Gastroesophageal sphincter (tissue), 4 donors: ENCODE measurements around the gene ADAMTS12. TPM values are rescaled to one million over a fixed set of nuclear protein-coding genes. Genes with fewer than 3 reads are reported as not detected.

Experiments used
- ATAC-seq: fragments of 150-250 bp; one replicate; pipeline ENCODE4 v1.9.1; 2016; ENCODE audit warnings: mild to moderate bottlenecking, moderate library complexity
- H3K27ac ChIP-seq, 4 donors: fragments of 200-600 bp; sonication (generic) in 3 of 4; 1 replicate in 3 of 4; 2 replicates in 1 of 4; pipeline ENCODE4 v1.5.1; 2016 to 2019
- H3K27me3 ChIP-seq: fragments of 200-600 bp; sonication (generic); one replicate; pipeline ENCODE4 v1.5.1; 2019
- H3K36me3 ChIP-seq, 2 donors: fragments of 200-600 bp; sonication (generic); one replicate each; pipeline ENCODE4 v1.5.1; 2019; ENCODE audit warnings: control low read depth in 1 of 2
- H3K4me1 ChIP-seq, 3 donors: fragments of 200-600 bp; sonication (generic); 1 replicate in 2 of 3; 2 replicates in 1 of 3; pipeline ENCODE4 v1.5.1; 2016 to 2019; ENCODE audit warnings: control low read depth in 2 of 3
- H3K4me3 ChIP-seq, 2 donors: fragments of 200-600 bp; sonication (generic); one replicate each; pipeline ENCODE4 v1.5.1; 2019; ENCODE audit warnings: mild to moderate bottlenecking in 1 of 2, moderate library complexity in 1 of 2
- H3K9me3 ChIP-seq, 3 donors: fragments of 200-600 bp; sonication (generic); one replicate each; pipeline ENCODE4 v1.5.1; 2017 to 2019; ENCODE audit warnings: control low read depth in 2 of 3
- EP300 ChIP-seq: sonication (generic); formaldehyde crosslinking; IDR thresholded peaks from one replicate; pipeline ENCODE4 v1.6.1; 2017; ENCODE audit warnings: antibody characterized with exemption, mild to moderate bottlenecking
- POLR2A ChIP-seq, 2 donors: fragments of 450-650 bp; IDR thresholded peaks; one replicate each; pipeline ENCODE4 v1.6.1; 2017; ENCODE audit warnings: antibody characterized with exemption in 2 of 2, mild to moderate bottlenecking in 2 of 2, moderate library complexity in 1 of 2
- POLR2AphosphoS5 ChIP-seq: sonication (generic); formaldehyde crosslinking; IDR thresholded peaks from one replicate; pipeline ENCODE4 v1.6.1; 2017; ENCODE audit warnings: antibody characterized with exemption
- WGBS, 2 donors: methylation state at CpG; one replicate each; pipeline ENCODE4 v1.1.5; 2018; ENCODE audit warnings: low coverage in 1 of 2; 5-methylcytosine and 5-hydroxymethylcytosine counted together
- total RNA-seq, 4 donors: library from RNA; depleted of rRNA; stranded (reverse); fragments of >200 nt; gene quantifications; one replicate each; pipeline ENCODE4 v1.1.0, GENCODE V29; 2016
- TF ChIP-seq, protein P1 (sequence below), 4 experiments: fragments of 200-600 bp in 2 of 4; fragments of 450-650 bp in 2 of 4; sonication (generic) in 1 of 4; IDR thresholded peaks; one replicate each; pipeline ENCODE4 v1.5.1; 2017 to 2019; ENCODE audit warnings: antibody characterized with exemption in 4 of 4, mild to moderate bottlenecking in 2 of 4, moderate library complexity in 2 of 4

ADAMTS12 gene
- total RNA-seq, 4 donors from 2014 or later, result 2.6 to 6.5 (median 5.2) TPM

DNA sequence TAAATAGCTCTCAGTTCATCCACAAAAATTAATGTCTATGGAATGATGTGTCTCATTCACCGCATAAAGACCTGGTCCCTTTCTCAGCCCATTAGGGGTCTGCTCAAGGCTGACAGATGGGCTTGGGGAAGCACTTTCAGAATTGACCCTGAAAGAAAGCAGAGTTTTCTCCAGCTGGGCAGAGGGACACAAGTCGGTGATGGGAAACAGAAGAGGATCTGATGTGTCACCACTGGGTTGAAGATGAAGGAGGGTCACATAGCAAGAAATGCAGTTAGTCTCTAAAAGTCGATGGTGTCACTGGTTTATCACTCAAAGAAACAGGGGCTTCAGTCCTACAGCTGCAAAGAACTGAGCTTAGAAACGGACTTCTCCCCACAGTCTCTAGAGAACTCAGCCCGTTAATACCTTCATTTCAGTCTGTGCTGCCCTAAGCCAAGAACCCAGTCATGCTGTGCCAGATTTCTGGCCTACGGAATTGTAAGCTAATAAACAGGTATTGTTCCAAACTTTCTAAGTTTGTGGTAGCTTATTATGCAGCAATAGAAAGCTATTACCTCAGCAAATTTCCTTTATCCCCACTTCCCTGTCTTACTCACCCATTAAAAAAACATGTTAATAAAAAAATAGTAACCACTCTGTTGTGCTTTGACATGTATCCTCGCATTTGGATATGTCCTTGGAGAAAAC is 64.6 kb downstream of the ADAMTS12 start:
- Histone ChIP-seq H3K4me3 (no peak overlapping the region), H3K4me1 (no peaks in the 10 kb centered on the region), H3K27ac (no peak overlapping the region), H3K36me3 (no peaks in the 10 kb centered on the region), H3K27me3 (no peaks in the 10 kb centered on the region), H3K9me3 (no peaks in the 10 kb centered on the region)
- no peak for ATAC-seq
- 82 to 89% methylated on average over 6 to 7 of the region's 7 CpGs for WGBS, 2 donors
- TF ChIP-seq POLR2AphosphoS5, result no peak
- TF ChIP-seq, protein P1, sequence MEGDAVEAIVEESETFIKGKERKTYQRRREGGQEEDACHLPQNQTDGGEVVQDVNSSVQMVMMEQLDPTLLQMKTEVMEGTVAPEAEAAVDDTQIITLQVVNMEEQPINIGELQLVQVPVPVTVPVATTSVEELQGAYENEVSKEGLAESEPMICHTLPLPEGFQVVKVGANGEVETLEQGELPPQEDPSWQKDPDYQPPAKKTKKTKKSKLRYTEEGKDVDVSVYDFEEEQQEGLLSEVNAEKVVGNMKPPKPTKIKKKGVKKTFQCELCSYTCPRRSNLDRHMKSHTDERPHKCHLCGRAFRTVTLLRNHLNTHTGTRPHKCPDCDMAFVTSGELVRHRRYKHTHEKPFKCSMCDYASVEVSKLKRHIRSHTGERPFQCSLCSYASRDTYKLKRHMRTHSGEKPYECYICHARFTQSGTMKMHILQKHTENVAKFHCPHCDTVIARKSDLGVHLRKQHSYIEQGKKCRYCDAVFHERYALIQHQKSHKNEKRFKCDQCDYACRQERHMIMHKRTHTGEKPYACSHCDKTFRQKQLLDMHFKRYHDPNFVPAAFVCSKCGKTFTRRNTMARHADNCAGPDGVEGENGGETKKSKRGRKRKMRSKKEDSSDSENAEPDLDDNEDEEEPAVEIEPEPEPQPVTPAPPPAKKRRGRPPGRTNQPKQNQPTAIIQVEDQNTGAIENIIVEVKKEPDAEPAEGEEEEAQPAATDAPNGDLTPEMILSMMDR (IDR thresholded peaks at IDR 0.05), result no peak
- no peak for TF ChIP-seq POLR2A (IDR thresholded peaks at IDR 0.05)
- no peak for TF ChIP-seq EP300

DNA sequence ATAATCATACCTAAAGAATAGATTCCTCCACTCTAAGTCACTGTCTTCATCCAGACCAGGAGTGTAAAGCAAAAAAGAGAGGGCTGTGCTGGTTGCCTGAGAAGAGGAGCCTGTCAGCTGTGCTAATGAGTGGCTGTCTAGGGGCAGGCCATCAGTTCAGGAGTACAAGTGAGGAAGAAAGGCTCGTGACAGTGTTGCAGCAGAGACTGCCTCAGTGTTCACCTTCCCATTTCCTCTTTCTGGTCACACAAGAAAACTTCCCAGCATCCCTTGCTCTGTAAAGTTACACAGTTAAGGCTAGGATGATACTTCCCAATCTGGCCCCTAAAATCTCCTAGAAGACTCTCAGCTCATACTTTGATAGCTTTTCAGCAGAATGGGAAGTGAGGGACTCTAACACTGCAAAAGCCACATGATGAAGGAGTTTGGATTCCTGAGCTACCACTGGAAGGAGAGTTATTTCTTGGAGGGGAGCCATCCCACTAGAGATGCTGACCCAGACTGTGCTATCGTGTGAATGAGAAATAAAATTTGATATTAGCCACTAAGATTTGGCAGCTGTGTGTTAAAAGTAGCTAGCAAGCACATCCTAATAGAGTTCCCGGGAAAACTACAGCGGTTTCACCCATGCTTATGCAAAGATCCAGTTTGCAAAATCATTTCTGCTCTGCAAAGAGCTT is 67.1 kb downstream of the ADAMTS12 start:
- WGBS, 2 donors, result 41 to 59% methylated on average over 4 of the region's 4 CpGs
- Histone ChIP-seq H3K4me1 (no peaks in the 10 kb centered on the region), H3K4me3 (no peak overlapping the region), H3K36me3 (no peaks in the 10 kb centered on the region), H3K27ac (no peak overlapping the region), H3K27me3 (no peaks in the 10 kb centered on the region), H3K9me3 (no peaks in the 10 kb centered on the region)
- peak; percentile 50 for ATAC-seq
- TF ChIP-seq, protein P1 (IDR thresholded peaks at IDR 0.05), result no peak
- no peak for TF ChIP-seq POLR2A (IDR thresholded peaks at IDR 0.05)
- no peak for TF ChIP-seq EP300
- no peak for TF ChIP-seq POLR2AphosphoS5

DNA sequence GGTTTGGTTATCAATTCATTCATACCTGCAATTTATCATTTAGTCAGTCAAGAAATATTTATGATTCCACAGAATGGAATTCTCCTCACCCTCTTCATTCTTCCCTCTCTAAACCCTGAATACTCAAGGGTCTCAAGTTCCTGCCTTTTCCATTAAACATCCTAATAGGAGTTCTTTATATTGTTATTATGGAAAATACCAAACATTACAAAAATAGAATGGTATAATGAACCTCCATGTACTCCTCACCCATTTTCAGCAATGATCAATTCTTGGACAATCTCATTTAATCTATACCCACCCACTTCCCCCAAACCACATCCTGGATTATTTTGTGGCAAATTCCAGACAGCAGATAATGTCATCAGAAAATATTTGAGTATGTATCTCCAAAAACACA is 74.5 kb downstream of the ADAMTS12 start:
- H3K27ac ChIP-seq, result no peak overlapping the region
- H3K27me3 ChIP-seq, result no peaks in the 10 kb centered on the region
- no peak for ATAC-seq
- TF ChIP-seq, protein P1 (IDR thresholded peaks at IDR 0.05), result no peak
- TF ChIP-seq POLR2A (IDR thresholded peaks at IDR 0.05) (no peak), EP300 (no peak), POLR2AphosphoS5 (no peak)
- no peaks in the 10 kb centered on the region for H3K4me1 ChIP-seq
- no peaks in the 10 kb centered on the region for H3K36me3 ChIP-seq
- H3K9me3 ChIP-seq, result no peaks in the 10 kb centered on the region
- H3K4me3 ChIP-seq, result no peak overlapping the region

DNA sequence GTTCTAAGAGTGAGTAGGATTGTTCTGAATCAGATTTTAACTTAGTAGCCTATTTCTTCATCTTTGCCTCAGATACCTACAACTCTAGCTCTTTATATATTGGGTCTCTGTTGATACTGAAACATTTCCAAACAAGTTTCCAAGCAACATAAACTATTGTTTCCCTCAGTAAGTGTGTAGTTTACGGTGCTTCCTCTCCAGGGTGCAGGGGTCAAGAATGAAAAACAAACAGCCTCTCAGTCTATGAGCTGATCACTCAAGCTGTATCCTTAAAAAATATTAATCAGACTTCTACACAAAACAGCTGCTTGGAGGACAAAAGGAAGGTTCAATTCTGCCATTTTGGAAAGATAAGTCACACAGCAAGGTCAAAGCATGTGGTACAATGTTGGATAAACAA is 75.0 kb downstream of the ADAMTS12 start:
- ATAC-seq, result no peak
- Histone ChIP-seq H3K9me3 (no peaks in the 10 kb centered on the region), H3K4me1 (no peaks in the 10 kb centered on the region), H3K27me3 (no peaks in the 10 kb centered on the region), H3K27ac (no peak overlapping the region), H3K4me3 (no peak overlapping the region), H3K36me3 (no peaks in the 10 kb centered on the region)
- TF ChIP-seq EP300 (no peak), POLR2A (IDR thresholded peaks at IDR 0.05) (no peak), POLR2AphosphoS5 (no peak)
- TF ChIP-seq, protein P1 (IDR thresholded peaks at IDR 0.05), result no peak
- 18% methylated on average over 1 of the region's 1 CpG; no CpG with 5 or more reads in 1 of the 2 donors for WGBS, 2 donors

DNA sequence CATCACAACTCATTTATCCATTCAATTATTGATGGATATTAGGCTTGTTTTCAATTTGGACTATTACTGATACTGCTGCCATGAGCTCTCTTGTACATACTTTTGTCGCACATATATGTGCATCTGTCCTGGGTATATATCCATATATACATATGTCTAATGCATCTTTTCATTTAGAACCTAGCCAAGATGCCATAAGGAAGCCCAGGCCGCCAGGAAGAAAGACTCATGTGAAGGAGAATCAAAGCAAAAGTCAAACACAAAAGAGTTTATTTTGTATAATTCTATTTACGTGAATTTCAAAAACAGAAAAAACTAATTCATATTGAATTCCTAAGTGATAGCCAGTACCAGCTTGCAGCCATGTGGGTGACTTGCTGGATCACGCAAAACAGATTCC is 79.0 kb downstream of the ADAMTS12 start:
- Histone ChIP-seq H3K4me1 (no peaks in the 10 kb centered on the region), H3K9me3 (no peaks in the 10 kb centered on the region), H3K27ac (no peak overlapping the region), H3K4me3 (no peak overlapping the region), H3K27me3 (no peaks in the 10 kb centered on the region), H3K36me3 (no peaks in the 10 kb centered on the region)
- 75 to 95% methylated on average over 3 to 4 of the region's 4 CpGs for WGBS, 2 donors
- no peak for ATAC-seq
- TF ChIP-seq, protein P1 (IDR thresholded peaks at IDR 0.05), result no peak
- TF ChIP-seq POLR2A (IDR thresholded peaks at IDR 0.05), result no peak
- TF ChIP-seq EP300, result no peak
- TF ChIP-seq POLR2AphosphoS5, result no peak
